ENCODE measurements around the gene CD53. TPM values are rescaled to one million over a fixed set of nuclear protein-coding genes. Genes with fewer than 3 reads are reported as not detected.
"Not testable (repeated sequence)": the region's sequence is repeated elsewhere in the genome, so short reads cannot be mapped to it uniquely, and the experiment has no call there.

Gene CD53
- total RNA-seq, 1 experiment from 2014 or later: not detected

GRCh38 chr1:110928904-110929303 is 56.0 kb downstream of the CD53 start:
- H3K9me3 Mint-ChIP-seq (ENCODE audit: unreplicated experiment): no peaks in the 10 kb centered on the region
- H3K4me1 Mint-ChIP-seq (ENCODE audit: insufficient read depth, unreplicated experiment): peaks cover 4% of the 10 kb centered on the region
- CTCF ChIA-PET: no interaction called here
- intact Hi-C loops (cut with micrococcal nuclease): no loop called here
- no peak for DNase-seq (ENCODE audit: unreplicated experiment)
- no peak for TF ChIP-seq CTCF (IDR thresholded peaks at IDR 0.05; ENCODE audit: unreplicated experiment)
- no TSS peak for BruUV-seq (replicated peaks)
- no peak overlapping the region for H3K27ac Mint-ChIP-seq (ENCODE audit: low read depth, unreplicated experiment)
- no peak overlapping the region for H3K4me3 Mint-ChIP-seq (ENCODE audit: unreplicated experiment)
- POLR2A ChIA-PET: no interaction called here
- H3K27me3 Mint-ChIP-seq (ENCODE audit: insufficient read depth, unreplicated experiment): no peaks in the 10 kb centered on the region
- no peaks in the 10 kb centered on the region for H3K36me3 Mint-ChIP-seq (ENCODE audit: insufficient read depth, unreplicated experiment)

- intact Hi-C loops (cut with micrococcal nuclease); H3K4me3 Mint-ChIP-seq (ENCODE audit: unreplicated experiment); H3K9me3 Mint-ChIP-seq (ENCODE audit: unreplicated experiment); BruUV-seq (replicated peaks); H3K27me3 Mint-ChIP-seq (ENCODE audit: insufficient read depth, unreplicated experiment); CTCF ChIA-PET; H3K27ac Mint-ChIP-seq (ENCODE audit: low read depth, unreplicated experiment); POLR2A ChIA-PET; H3K36me3 Mint-ChIP-seq (ENCODE audit: insufficient read depth, unreplicated experiment); H3K4me1 Mint-ChIP-seq (ENCODE audit: insufficient read depth, unreplicated experiment); DNase-seq (ENCODE audit: unreplicated experiment): not testable (repeated sequence)
These were observed 58.1 kb downstream of the CD53 start for GRCh38 chr1:110931097-110931496.

GRCh38 chr1:110936567-110936966 is 63.6 kb downstream of the CD53 start:
- Mint-ChIP-seq H3K9me3 (ENCODE audit: unreplicated experiment) (peaks cover 7% of the 10 kb centered on the region), H3K4me1 (ENCODE audit: insufficient read depth, unreplicated experiment) (no peaks in the 10 kb centered on the region)
- intact Hi-C loops (cut with micrococcal nuclease): no loop called here

GRCh38 chr1:110944806-110945205 is 71.9 kb downstream of the CD53 start:
- CTCF ChIA-PET: interaction anchor here (0.6 to 0.8 kb wide), 4 partner anchors 11 to 1435 kb away, joined by 3 to 4 read pairs (median 3); no protein-coding TSS in a partner anchor
- no peaks in the 10 kb centered on the region for H3K27me3 Mint-ChIP-seq (ENCODE audit: insufficient read depth, unreplicated experiment)
- no TSS peak for BruUV-seq (replicated peaks)
- no peak overlapping the region for H3K27ac Mint-ChIP-seq (ENCODE audit: low read depth, unreplicated experiment)
- DNase-seq (ENCODE audit: unreplicated experiment): no peak
- no peaks in the 10 kb centered on the region for H3K4me1 Mint-ChIP-seq (ENCODE audit: insufficient read depth, unreplicated experiment)
- H3K36me3 Mint-ChIP-seq (ENCODE audit: insufficient read depth, unreplicated experiment): no peaks in the 10 kb centered on the region
- intact Hi-C loops (cut with micrococcal nuclease): no loop called here
- no peaks in the 10 kb centered on the region for H3K9me3 Mint-ChIP-seq (ENCODE audit: unreplicated experiment)
- POLR2A ChIA-PET: interaction anchor here (0.8 kb wide), 1 partner anchor 10 kb away, joined by 4 read pairs; no protein-coding TSS in a partner anchor
- no peak for TF ChIP-seq CTCF (IDR thresholded peaks at IDR 0.05; ENCODE audit: unreplicated experiment)
- H3K4me3 Mint-ChIP-seq (ENCODE audit: unreplicated experiment): no peak overlapping the region

More at GRCh38 chr1:110936567-110936966, 63.6 kb downstream of the CD53 start:
- TF ChIP-seq CTCF (IDR thresholded peaks at IDR 0.05; ENCODE audit: unreplicated experiment): no peak
- DNase-seq (ENCODE audit: unreplicated experiment): no peak
- Mint-ChIP-seq H3K27me3 (ENCODE audit: insufficient read depth, unreplicated experiment) (no peaks in the 10 kb centered on the region), H3K36me3 (ENCODE audit: insufficient read depth, unreplicated experiment) (no peaks in the 10 kb centered on the region), H3K27ac (ENCODE audit: low read depth, unreplicated experiment) (no peak overlapping the region), H3K4me3 (ENCODE audit: unreplicated experiment) (no peak overlapping the region)
- BruUV-seq (replicated peaks): no TSS peak
- POLR2A ChIA-PET: no interaction called here
- CTCF ChIA-PET: interaction anchor here (1.1 kb wide), 1 partner anchor 56 kb away, joined by 4 read pairs; no protein-coding TSS in a partner anchor

GRCh38 chr1:110945626-110946025 is 72.7 kb downstream of the CD53 start:
- ChIA-PET CTCF (no interaction called here), POLR2A (interaction anchor here (1.4 kb wide), 1 partner anchor 19 kb away, joined by 4 read pairs; the partner anchor contains the start of gene LRIF1)
- H3K27ac Mint-ChIP-seq (ENCODE audit: low read depth, unreplicated experiment): no peak overlapping the region
- no peaks in the 10 kb centered on the region for H3K9me3 Mint-ChIP-seq (ENCODE audit: unreplicated experiment)
- BruUV-seq (replicated peaks): no TSS peak
- no peaks in the 10 kb centered on the region for H3K27me3 Mint-ChIP-seq (ENCODE audit: insufficient read depth, unreplicated experiment)
- DNase-seq (ENCODE audit: unreplicated experiment): peak; percentile 6
- H3K4me1 Mint-ChIP-seq (ENCODE audit: insufficient read depth, unreplicated experiment): no peaks in the 10 kb centered on the region
- H3K4me3 Mint-ChIP-seq (ENCODE audit: unreplicated experiment): no peak overlapping the region
- H3K36me3 Mint-ChIP-seq (ENCODE audit: insufficient read depth, unreplicated experiment): no peaks in the 10 kb centered on the region
- intact Hi-C loops (cut with micrococcal nuclease): no loop called here
- no peak for TF ChIP-seq CTCF (IDR thresholded peaks at IDR 0.05; ENCODE audit: unreplicated experiment)

Measured in MCF 10A (cell line).